NCI-H1436 (cell line): Measurements from ENCODE around the gene CERS6.
"Not testable (repeated sequence)": the region's sequence is repeated elsewhere in the genome, so short reads cannot be mapped to it uniquely, and the experiment has no call there.

Experiments used
- DNase-seq: peaks from one replicate; lab custom pipeline; 2025; lab: John Stamatoyannopoulos, UW

The CERS6 gene

DNA sequence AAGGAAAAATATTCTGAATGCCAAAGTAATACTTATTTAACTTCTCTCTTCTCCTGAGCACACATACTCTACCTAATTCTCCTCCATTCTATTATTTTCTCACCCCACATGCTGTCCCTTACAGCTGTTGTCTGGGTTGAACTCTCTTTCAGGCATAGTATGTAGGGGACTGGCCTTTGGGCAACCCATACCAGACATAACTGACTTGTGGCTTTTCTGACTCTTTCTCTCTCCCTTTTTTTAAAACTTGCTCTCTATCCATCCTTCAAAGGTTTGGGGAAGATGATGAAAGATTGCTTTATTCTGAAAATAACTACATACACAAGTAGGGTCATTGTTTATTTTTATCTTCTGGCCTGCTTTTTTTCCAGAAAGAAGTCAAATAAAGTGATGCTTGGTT is 276.4 kb downstream of the CERS6 start:
- no peak for DNase-seq

DNA sequence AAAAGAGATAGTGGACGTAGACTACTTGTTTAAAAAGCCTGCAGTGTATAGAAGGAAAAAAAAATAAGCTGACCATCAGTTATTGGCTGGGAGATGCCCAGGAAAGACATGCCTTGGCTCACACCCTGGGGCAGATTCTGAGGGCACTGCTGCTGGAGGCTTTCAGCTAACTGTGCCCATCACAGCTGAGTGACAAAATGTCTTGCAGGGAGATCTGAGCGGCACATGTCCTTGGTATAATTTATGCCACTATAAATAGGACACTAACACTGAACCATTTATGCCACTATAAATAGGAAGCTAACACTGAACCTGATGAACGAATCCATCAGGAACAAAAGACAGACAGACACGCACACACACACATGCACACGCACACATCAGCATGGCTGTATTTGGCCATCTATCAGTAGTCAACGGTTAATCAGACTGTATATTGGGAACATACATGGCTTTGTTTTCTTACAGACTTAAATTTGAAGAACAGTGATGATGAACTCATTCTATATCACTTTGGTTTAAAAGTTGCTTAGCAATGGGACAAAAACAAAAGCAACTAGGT is 278.2 kb downstream of the CERS6 start:
- no peak for DNase-seq

GRCh38 chr2:168736649-168737445 is 280.8 kb downstream of the CERS6 start:
- peak; percentile 71 for DNase-seq

GRCh38 chr2:168738062-168738461 is 282.0 kb downstream of the CERS6 start:
- DNase-seq = no peak

DNA sequence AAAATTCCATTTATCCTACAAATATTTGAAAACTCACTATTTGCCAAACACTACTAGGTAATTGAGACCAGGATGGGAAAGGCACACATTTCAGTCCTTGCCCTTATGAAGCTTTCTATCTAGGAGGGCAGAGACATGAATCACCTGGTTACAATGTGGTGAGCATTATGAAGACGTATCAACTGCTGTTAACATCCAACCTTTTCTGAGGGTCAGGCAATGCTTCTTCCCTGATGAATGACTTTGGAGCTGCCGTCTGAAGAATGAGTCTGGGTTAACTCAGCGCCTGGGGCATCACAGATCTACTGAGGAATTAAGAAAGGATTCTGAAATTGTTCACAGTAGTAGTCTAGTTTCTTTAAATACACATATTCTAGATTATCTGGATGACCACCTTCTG is 284.3 kb downstream of the CERS6 start:
- no peak for DNase-seq

- DNase-seq = no peak
These were observed 284.7 kb downstream of the CERS6 start for GRCh38 chr2:168740788-168741187.

DNA sequence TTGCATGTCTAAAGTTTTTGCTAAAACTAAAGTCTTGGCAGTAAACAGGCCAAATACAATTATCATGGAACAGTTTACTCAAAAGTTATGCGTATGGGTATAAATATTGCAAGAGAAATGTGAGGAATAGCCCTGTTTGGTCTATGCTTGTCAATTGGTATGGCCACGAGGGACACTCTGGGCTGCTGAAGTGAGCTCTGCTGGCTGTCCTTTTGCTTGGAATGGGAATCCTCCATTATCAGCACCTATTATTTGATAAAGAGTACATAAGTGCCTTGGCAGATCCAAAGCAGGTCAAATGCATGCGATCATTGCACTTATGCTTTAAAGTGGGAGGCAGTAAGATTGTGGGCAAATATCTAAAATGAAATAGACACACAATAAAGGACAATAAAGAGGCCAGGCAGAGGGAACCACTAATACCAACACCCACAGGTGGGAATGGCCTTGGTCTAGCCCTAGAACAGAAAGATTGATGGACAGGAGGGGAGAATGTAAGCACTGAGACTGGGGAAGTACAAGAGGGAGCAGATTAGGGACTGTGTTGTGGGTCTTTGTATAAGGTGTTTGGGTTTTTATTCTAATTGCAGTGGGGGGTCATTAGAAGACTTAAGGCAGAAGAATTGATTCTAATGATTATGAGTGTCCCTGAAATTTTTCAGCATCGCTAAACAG is 286.3 kb downstream of the CERS6 start:
- DNase-seq = no peak

- no peak for DNase-seq
These were observed 288.8 kb downstream of the CERS6 start for GRCh38 chr2:168744844-168745243.

GRCh38 chr2:168748461-168748860 is 292.4 kb downstream of the CERS6 start:
- no peak for DNase-seq

- DNase-seq = no peak
These were observed 293.2 kb downstream of the CERS6 start for GRCh38 chr2:168749297-168749696.

- DNase-seq = no peak
These were observed 295.1 kb downstream of the CERS6 start for GRCh38 chr2:168751104-168751740.

- no peak for DNase-seq
These were observed 296.3 kb downstream of the CERS6 start for GRCh38 chr2:168752361-168752760.

GRCh38 chr2:168753765-168754329 is 297.8 kb downstream of the CERS6 start:
- DNase-seq = no peak

DNA sequence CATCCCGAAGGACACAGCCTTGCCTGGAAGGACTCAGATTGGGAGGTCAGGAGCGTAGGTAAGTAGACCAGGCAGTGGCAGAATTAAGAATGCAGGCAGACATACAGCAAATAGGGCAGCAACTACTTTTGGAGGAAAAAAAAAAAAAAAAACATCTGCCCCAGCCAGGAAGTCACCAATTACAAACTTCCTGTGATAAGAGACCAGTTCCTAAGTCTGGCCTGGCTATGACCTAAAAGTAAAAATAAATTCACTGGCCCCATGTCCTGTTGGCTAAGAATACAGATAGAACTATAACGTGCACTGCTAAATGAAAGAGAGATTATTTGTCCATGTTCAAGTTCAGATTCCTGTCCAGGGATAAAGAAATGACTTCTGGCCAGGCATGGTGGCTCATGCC is 301.2 kb downstream of the CERS6 start:
- no peak for DNase-seq

- peak; percentile 2 for DNase-seq
These were observed 303.1 kb downstream of the CERS6 start for GRCh38 chr2:168758970-168759820.

DNA sequence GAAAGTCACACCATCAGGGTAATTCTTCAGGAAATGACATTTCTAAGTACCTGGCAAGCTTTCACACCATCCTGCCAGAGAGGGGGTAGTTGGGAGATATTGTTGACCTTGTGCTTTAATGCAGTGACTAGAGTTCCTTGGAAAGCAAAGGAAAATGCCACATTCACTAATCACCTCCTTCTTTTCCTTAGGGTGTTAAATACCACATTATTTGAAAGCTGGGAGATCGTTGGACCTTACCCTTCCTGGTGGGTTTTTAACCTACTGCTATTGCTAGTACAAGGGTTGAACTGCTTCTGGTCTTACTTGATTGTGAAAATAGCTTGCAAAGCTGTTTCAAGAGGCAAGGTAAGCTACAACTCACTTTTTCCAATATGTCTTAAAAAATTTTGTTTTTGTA is 309.3 kb downstream of the CERS6 start:
- no peak for DNase-seq

- DNase-seq = no peak
These were observed 310.5 kb downstream of the CERS6 start for GRCh38 chr2:168766600-168766999.

DNA sequence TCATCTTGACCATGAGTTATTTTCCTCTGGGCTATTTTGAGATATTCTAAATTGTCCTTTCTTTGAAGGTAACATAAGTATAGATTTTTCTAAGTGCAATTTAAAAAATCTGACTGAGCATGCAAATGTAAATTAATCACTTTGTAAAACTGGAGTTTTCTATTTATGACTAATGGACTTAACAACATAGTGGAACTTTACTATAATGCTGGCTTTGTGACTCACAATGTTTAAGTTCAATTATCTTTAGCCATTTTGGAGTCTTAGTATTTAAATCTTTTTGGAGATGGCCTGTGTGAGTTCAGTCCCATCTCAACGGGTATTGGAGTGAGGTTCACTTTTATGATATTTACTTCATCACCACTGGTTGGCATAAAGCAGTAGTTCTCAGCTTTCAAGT is 311.2 kb downstream of the CERS6 start:
- no peak for DNase-seq

GRCh38 chr2:168768357-168768756 is 312.3 kb downstream of the CERS6 start:
- not testable (repeated sequence) for DNase-seq

DNA sequence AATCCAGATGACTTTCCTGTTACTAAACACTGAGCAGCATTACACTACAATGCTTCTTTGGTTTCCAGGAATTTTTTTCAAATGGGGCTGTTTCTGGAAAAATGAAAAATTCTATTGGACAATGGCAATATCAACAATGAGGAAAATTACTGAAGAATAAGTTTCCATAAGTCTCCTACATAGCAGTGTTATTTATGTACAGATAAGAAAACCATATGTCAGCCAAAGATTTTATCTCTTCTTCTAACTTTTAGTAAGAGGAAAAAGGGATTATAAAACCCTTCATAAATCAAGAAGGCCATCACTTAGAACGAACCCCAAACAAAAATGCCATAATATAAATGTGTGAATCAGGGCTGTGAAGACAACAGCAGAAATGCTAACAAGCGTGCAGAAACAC is 314.7 kb downstream of the CERS6 start:
- DNase-seq = no peak

- DNase-seq = no peak
These were observed 316.6 kb downstream of the CERS6 start for GRCh38 chr2:168772704-168773103.

- no peak for DNase-seq
These were observed 317.1 kb downstream of the CERS6 start for GRCh38 chr2:168773128-168773527.
